CMK (cell line): Measurements from ENCODE around the gene ZNF19.
"Not testable (repeated sequence)": the region's sequence is repeated elsewhere in the genome, so short reads cannot be mapped to it uniquely, and the experiment has no call there.

Source experiments
- DNase-seq: peaks from one replicate; pipeline ENCODE4 v3.0.0-alpha.2; 2010; ENCODE audit warnings: low read depth

ZNF19 gene

GRCh38 chr16:71489122-71489521, at the start of gene ZNF19:
Gene ZNF19 (minus strand): TSS chr16:71489324. CDS start chr16:71482114, 7,210 bp downstream.
- DNase-seq = no peak

GRCh38 chr16:71537643-71538042, 48.5 kb upstream of the ZNF19 start:
- DNase-seq = peak; percentile 9

- DNase-seq = no peak
Measured at GRCh38 chr16:71536752-71537499, 47.8 kb upstream of the ZNF19 start.

DNA sequence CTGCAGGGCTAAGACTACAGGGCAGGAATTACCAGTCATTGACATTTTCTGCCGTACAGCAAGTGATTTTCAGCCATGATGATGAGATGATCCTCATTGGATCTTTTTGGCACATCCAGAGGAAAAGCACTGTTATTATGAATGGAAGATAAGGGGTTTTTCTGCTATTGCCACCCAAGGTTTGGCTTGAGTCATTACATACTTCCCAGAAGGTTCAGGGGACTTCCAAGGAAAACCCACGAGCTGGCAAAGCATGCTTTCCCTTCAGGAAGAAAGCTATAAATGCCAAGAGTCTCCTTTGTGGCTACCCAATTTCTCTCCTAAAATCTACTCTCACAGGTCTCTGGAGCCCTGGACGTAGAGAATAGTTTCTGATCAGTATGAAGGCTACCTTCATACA, 43.2 kb upstream of the ZNF19 start:
- no peak for DNase-seq

DNA sequence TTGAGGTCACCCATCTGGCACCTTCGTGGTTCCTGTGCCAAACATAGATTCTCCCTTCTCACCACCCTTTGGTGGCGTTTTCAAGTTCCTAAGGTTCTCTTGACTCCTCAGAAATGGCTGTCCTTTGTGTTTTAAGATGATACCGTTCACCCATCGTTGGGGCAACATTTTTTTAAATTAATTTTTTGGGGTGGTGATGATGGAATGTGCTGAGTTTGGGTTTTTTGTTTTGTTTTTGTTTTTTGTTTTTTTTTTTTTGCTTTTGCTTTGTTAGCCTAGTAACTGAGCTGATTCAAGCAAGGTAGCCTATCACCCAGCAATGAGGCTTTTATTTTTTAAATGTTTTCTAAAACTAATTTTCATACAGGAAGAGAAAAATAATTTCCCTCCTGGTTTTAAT, 39.7 kb upstream of the ZNF19 start:
- no peak for DNase-seq

DNA sequence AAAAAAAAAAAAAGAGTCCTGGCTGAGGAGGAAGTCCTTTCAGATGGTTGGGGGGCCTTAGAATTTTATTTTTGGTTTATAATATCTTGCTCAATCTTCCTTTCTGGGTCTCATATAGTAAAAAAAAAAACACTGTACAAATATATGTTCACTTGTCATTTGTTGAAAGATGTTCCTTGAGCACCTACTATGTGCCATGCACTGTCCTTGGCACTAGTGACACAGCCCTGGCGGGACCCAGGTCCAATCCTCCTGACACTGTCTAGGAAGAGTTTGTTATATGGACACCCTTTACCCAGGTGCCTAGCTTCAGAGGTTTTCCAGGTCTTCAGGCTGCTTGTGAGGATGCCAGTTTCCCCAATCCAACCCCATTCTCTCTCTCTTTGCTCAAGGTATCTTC, 39.1 kb upstream of the ZNF19 start:
- DNase-seq = no peak

- DNase-seq = no peak
Measured at GRCh38 chr16:71526111-71526631, 37.0 kb upstream of the ZNF19 start, which contains the start of gene CHST4. Gene CHST4 (plus strand): TSS chr16:71526426. CDS start chr16:71536678, 10,252 bp downstream.

- no peak for DNase-seq
Measured at GRCh38 chr16:71524566-71525553, 35.7 kb upstream of the ZNF19 start.

- no peak for DNase-seq
Measured at GRCh38 chr16:71520550-71520949, 31.4 kb upstream of the ZNF19 start.

- DNase-seq = no peak
Measured at GRCh38 chr16:71515026-71515425, 25.9 kb upstream of the ZNF19 start.

DNA sequence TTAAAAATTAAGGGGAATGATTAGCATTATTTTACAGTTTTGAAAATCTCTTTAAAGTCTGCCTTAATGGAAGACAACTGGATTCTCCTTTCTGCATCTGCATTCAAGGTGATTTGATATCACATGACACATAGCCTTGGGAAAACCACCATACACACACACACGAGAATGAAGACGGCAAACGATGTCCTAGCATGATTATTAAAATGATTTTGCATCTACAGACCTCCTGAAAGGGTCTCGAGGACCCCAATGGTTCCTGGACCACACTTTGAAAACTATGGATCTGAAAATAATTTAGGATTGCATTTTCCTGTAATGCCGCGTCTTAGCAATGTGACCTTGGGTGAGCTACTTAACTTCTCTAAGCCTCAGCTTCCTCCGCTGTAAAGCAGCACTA, 25.4 kb upstream of the ZNF19 start:
- DNase-seq = no peak

GRCh38 chr16:71513302-71513701, 24.2 kb upstream of the ZNF19 start:
- no peak for DNase-seq

- no peak for DNase-seq
Measured at GRCh38 chr16:71507061-71507460, 17.9 kb upstream of the ZNF19 start.

DNA sequence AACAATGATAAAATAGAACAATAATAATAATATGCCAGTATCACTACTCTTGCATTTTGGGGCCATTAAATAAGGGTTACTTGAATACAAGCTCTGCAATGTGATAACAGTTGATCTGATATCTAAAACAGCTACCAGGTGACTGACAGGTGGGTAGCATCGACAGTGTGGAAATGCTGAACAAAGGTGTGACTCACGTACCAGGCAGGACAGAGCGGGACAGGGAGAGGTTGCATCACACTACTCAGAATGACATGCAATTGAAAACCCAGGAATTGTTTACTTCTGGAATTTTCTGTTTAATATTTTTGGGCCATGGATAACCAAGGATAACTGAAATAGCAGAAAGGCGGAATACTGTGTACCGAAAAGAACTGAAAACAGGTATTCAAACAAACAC, 15.8 kb upstream of the ZNF19 start:
- DNase-seq = no peak

DNA sequence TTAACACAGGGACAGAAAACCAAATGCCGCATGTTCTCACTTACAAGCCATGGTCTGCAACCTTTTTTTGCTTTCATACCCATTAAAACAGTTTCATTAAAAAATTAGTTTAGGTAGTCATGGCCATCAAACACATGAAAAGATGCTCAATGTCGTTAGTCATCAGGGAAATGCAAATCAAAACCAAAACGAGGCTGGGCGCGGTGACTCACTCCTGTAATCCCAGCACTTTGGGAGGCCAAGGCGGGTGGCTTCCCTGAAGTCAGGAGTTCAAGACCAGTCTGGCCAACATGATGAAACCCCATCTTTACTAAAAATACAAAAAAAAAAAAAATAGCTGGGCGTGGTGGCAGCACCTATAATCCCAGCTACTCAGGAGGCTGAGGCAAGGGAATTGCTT, 14.9 kb upstream of the ZNF19 start:
- DNase-seq = not testable (repeated sequence)

GRCh38 chr16:71501547-71501946, 12.4 kb upstream of the ZNF19 start:
- no peak for DNase-seq

DNA sequence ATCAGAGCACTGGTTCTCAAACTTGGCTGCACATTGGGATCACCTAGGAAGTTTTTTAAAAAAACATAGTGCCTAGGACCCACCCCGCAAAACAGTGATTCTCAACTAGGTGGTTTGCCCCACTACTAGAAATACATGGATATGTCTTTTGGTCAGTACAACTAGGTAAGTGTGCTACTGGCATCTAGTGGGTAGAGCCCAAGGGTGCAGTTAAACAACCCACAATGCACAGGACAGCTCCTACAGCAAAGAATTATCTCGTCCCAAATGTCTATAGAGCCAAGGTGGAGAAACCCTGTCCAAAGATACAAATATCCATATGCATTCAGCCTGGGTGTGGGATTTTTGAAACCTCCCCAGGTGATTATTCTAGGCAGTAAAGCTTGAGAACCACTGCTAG, 11.8 kb upstream of the ZNF19 start:
- no peak for DNase-seq

DNA sequence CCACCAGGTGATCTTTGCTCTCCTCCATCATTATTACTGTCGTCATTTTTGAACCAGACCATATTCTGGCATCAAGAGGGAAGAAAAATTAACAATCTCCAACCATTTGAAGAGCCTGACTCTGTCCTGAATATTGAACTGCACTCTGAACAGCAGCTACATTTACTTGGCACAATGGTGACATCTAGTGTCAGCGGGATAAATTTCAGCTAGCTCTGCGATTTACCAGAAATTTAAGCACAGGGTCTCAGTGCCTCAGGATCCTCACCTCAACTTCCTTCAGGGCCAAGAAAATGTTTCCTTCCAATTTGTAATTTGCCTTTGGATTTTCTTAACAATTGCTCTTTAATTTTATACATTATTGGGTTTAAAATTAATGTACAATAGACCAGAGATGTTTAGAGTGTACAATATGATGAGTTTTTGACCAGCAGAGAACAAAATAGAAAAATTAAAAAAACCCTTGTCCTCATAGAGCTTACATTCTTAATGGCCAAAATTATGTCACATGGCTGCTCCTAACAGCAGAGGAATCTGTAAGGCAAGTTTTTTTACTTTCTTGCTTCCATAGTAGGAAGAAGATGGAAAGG, 10.7 kb upstream of the ZNF19 start:
- peak; percentile 22 for DNase-seq

GRCh38 chr16:71498031-71498430, 8.9 kb upstream of the ZNF19 start:
- no peak for DNase-seq

DNA sequence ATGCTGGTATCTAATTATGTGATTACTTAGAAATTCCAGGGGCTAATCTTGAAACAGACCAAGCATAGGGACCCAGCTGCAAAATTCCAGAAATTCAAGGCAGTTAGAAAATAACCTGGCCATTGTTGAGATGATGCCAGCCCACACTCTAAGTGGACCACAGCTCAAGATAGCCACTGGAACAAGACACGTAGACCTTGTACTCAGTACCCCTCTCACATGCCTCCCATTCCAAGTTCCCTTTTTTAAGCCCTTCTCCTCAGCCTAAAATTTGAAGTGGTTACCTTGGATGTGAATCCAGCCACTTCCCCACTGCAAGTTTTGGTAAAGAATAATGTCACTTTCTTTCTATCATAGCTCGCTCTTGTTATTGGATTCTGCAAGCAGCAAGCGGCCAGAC, 4.1 kb upstream of the ZNF19 start:
- no peak for DNase-seq

- no peak for DNase-seq
Measured at GRCh38 chr16:71492786-71493185, 3.7 kb upstream of the ZNF19 start.

DNA sequence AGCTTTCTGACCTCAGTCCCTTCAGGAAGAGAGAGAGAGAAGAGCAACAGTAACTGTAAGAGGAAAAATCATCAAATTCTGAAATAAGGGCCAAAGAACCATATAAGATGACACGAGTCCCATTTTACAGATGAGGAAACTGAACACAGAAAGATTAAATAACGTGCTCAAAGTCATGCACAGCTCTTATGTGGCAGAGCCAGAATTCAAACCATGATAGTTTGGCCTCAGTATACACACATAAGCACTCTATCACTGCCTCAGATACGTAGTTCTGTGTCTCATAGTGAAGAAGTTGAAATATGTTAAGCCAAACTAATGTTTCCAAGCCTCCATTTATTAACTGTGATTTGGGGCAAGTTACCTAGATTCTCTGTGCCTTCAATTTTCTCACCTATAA, 1.9 kb upstream of the ZNF19 start:
- DNase-seq = no peak
